HepG2 (cell line): ENCODE data around the gene PIK3CD.

Experiments used
- FOXA1 ChIP-seq, 2 experiments: fragments of 450-650 bp in 1 of 2; sonication (generic) in 1 of 2; formaldehyde crosslinking in 1 of 2; IDR thresholded peaks; 2 replicates each; pipeline versions ENCODE4 v1.4.0 to v1.6.1; 2016 to 2020; ENCODE audit warnings: missing genetic modification reagents in 1 of 2
- ZBTB49 ChIP-seq: sonication (generic); formaldehyde crosslinking; IDR thresholded peaks from 2 replicates; pipeline ENCODE4 v1.4.0; 2020; ENCODE audit warnings: missing genetic modification reagents, borderline replicate concordance
- ZBTB8A ChIP-seq: sonication (generic); formaldehyde crosslinking; IDR thresholded peaks from 2 replicates; pipeline ENCODE4 v1.4.0; 2020; ENCODE audit warnings: mild to moderate bottlenecking, low read depth, missing genetic modification reagents, borderline replicate concordance
- ZEB1 ChIP-seq: IDR thresholded peaks from 2 replicates; pipeline ENCODE4 v1.6.1; 2012; ENCODE audit warnings: mild to moderate bottlenecking, low read depth, inconsistent platforms; ENCODE audit not compliant: insufficient replicate concordance
- TF ChIP-seq, protein P1 (sequence below): IDR thresholded peaks from 2 replicates; pipeline ENCODE4 v1.6.1; 2012; ENCODE audit warnings: low read length, improper control_type of control experiment

GRCh38 chr1:9766759-9767442, 115.4 kb downstream of the PIK3CD start:
- no peak for TF ChIP-seq FOXA1 (IDR thresholded peaks at IDR 0.05)
- TF ChIP-seq FOXA1 (CRISPR knock-in tag; IDR thresholded peaks at IDR 0.05): no peak
- no peak for TF ChIP-seq ZBTB49 (CRISPR knock-in tag)
- TF ChIP-seq ZBTB8A (CRISPR knock-in tag): no peak
- TF ChIP-seq, protein P1, sequence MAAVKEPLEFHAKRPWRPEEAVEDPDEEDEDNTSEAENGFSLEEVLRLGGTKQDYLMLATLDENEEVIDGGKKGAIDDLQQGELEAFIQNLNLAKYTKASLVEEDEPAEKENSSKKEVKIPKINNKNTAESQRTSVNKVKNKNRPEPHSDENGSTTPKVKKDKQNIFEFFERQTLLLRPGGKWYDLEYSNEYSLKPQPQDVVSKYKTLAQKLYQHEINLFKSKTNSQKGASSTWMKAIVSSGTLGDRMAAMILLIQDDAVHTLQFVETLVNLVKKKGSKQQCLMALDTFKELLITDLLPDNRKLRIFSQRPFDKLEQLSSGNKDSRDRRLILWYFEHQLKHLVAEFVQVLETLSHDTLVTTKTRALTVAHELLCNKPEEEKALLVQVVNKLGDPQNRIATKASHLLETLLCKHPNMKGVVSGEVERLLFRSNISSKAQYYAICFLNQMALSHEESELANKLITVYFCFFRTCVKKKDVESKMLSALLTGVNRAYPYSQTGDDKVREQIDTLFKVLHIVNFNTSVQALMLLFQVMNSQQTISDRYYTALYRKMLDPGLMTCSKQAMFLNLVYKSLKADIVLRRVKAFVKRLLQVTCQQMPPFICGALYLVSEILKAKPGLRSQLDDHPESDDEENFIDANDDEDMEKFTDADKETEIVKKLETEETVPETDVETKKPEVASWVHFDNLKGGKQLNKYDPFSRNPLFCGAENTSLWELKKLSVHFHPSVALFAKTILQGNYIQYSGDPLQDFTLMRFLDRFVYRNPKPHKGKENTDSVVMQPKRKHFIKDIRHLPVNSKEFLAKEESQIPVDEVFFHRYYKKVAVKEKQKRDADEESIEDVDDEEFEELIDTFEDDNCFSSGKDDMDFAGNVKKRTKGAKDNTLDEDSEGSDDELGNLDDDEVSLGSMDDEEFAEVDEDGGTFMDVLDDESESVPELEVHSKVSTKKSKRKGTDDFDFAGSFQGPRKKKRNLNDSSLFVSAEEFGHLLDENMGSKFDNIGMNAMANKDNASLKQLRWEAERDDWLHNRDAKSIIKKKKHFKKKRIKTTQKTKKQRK: no peak
- no peak for TF ChIP-seq ZEB1
